GM23338 (cell line): Measurements from ENCODE around the gene RAB3GAP1.

ENCODE experiments used
- CREB1 ChIP-seq: fragments of 250-450 bp; sonication (Bioruptor Pico); IDR thresholded peaks from 2 replicates; pipeline ENCODE4 v1.5.0; 2020; ENCODE audit warnings: low read depth, mild to moderate bottlenecking, moderate library complexity
- EZH2 ChIP-seq: fragments of 200-600 bp; sonication (generic); IDR thresholded peaks from one replicate; pipeline ENCODE4 v1.8.0; 2017; ENCODE audit warnings: antibody characterized with exemption, mild to moderate bottlenecking, low read depth; ENCODE audit not compliant: unreplicated experiment
- EZH2phosphoT487 ChIP-seq: fragments of 200-600 bp; sonication (generic); IDR thresholded peaks from one replicate; pipeline ENCODE4 v1.8.1; 2018; ENCODE audit warnings: antibody characterized with exemption; ENCODE audit not compliant: unreplicated experiment
- JUNB ChIP-seq: IDR thresholded peaks from one replicate; pipeline ENCODE4 v1.6.1; 2016; ENCODE audit warnings: antibody characterized with exemption; ENCODE audit not compliant: unreplicated experiment
- NANOG ChIP-seq: IDR thresholded peaks from 2 replicates; pipeline ENCODE4 v1.6.1; 2016; ENCODE audit warnings: antibody characterized with exemption, borderline replicate concordance
- POLR2AphosphoS5 ChIP-seq: IDR thresholded peaks from 2 replicates; pipeline ENCODE4 v1.6.1; 2016; ENCODE audit warnings: antibody characterized with exemption, low read depth
- STAT1 ChIP-seq: IDR thresholded peaks from one replicate; pipeline ENCODE4 v1.6.1; 2016; ENCODE audit warnings: antibody characterized with exemption; ENCODE audit not compliant: unreplicated experiment
- ZNF114 ChIP-seq: fragments of 250-450 bp; sonication (Bioruptor Pico); IDR thresholded peaks from 2 replicates; pipeline ENCODE4 v1.5.0; 2020; ENCODE audit warnings: mild to moderate bottlenecking, moderate library complexity
- TF ChIP-seq, protein P1 (sequence below), 2 experiments: fragments of 200-600 bp in 1 of 2; sonication (generic) in 1 of 2; conservative IDR thresholded peaks; 2 replicates each; pipeline versions ENCODE4 v1.5.1 to v1.6.1; 2016 to 2017; ENCODE audit warnings: antibody characterized with exemption in 2 of 2, low read depth in 2 of 2, mild to moderate bottlenecking in 2 of 2, moderate library complexity in 1 of 2
- TF ChIP-seq, protein P2 (sequence below): IDR thresholded peaks from one replicate; pipeline ENCODE4 v1.6.1; 2018; ENCODE audit warnings: antibody characterized with exemption; ENCODE audit not compliant: unreplicated experiment
- TF ChIP-seq, protein P3 (sequence below): IDR thresholded peaks from 2 replicates; pipeline ENCODE4 v1.6.1; 2016; ENCODE audit warnings: antibody characterized with exemption

DNA sequence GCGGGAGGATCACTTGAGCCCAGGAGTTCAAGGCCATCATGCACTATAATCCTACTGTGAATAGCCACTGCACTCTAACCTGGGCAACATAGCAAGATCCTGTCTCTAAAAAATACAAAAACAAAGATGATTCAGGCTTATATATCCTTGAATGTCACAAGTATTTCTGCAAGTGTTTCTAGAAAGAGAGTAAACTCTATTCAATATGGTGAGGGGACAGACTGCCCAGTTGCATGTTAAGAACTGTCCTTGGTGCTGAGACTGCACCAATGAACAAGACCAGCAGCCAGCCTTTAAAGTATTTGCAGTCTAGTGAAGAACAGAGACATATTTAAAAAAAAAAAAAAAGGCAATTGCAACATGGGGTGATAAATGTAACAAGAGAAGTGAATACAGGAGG is 21.3 kb upstream of the RAB3GAP1 start:
- TF ChIP-seq, protein P1, sequence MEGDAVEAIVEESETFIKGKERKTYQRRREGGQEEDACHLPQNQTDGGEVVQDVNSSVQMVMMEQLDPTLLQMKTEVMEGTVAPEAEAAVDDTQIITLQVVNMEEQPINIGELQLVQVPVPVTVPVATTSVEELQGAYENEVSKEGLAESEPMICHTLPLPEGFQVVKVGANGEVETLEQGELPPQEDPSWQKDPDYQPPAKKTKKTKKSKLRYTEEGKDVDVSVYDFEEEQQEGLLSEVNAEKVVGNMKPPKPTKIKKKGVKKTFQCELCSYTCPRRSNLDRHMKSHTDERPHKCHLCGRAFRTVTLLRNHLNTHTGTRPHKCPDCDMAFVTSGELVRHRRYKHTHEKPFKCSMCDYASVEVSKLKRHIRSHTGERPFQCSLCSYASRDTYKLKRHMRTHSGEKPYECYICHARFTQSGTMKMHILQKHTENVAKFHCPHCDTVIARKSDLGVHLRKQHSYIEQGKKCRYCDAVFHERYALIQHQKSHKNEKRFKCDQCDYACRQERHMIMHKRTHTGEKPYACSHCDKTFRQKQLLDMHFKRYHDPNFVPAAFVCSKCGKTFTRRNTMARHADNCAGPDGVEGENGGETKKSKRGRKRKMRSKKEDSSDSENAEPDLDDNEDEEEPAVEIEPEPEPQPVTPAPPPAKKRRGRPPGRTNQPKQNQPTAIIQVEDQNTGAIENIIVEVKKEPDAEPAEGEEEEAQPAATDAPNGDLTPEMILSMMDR (conservative IDR thresholded peaks at IDR 0.05; ENCODE audit: low read depth in 2 of 2): no peak
- TF ChIP-seq, protein P2, sequence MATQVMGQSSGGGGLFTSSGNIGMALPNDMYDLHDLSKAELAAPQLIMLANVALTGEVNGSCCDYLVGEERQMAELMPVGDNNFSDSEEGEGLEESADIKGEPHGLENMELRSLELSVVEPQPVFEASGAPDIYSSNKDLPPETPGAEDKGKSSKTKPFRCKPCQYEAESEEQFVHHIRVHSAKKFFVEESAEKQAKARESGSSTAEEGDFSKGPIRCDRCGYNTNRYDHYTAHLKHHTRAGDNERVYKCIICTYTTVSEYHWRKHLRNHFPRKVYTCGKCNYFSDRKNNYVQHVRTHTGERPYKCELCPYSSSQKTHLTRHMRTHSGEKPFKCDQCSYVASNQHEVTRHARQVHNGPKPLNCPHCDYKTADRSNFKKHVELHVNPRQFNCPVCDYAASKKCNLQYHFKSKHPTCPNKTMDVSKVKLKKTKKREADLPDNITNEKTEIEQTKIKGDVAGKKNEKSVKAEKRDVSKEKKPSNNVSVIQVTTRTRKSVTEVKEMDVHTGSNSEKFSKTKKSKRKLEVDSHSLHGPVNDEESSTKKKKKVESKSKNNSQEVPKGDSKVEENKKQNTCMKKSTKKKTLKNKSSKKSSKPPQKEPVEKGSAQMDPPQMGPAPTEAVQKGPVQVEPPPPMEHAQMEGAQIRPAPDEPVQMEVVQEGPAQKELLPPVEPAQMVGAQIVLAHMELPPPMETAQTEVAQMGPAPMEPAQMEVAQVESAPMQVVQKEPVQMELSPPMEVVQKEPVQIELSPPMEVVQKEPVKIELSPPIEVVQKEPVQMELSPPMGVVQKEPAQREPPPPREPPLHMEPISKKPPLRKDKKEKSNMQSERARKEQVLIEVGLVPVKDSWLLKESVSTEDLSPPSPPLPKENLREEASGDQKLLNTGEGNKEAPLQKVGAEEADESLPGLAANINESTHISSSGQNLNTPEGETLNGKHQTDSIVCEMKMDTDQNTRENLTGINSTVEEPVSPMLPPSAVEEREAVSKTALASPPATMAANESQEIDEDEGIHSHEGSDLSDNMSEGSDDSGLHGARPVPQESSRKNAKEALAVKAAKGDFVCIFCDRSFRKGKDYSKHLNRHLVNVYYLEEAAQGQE: peak; percentile 80
- TF ChIP-seq POLR2AphosphoS5 (no peak), ZNF114 (CRISPR knock-in tag) (no peak), EZH2 (no peak), EZH2phosphoT487 (no peak), CREB1 (CRISPR knock-in tag) (no peak), JUNB (no peak), STAT1 (no peak), NANOG (no peak)
- TF ChIP-seq, protein P3, sequence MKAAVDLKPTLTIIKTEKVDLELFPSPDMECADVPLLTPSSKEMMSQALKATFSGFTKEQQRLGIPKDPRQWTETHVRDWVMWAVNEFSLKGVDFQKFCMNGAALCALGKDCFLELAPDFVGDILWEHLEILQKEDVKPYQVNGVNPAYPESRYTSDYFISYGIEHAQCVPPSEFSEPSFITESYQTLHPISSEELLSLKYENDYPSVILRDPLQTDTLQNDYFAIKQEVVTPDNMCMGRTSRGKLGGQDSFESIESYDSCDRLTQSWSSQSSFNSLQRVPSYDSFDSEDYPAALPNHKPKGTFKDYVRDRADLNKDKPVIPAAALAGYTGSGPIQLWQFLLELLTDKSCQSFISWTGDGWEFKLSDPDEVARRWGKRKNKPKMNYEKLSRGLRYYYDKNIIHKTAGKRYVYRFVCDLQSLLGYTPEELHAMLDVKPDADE: no peak
